H1 (cell line): ENCODE measurements around the gene ISY1.

ENCODE experiments used
- ATF3 ChIP-seq: IDR thresholded peaks from 2 replicates; pipeline ENCODE4 v1.6.1; 2011; ENCODE audit warnings: low read depth, mild to moderate bottlenecking, low read length; ENCODE audit not compliant: insufficient read depth
- CBX8 ChIP-seq: fragments of 300-800, 300-1000 bp; sonication (generic); IDR thresholded peaks from 2 replicates; pipeline ENCODE4 v1.7.1; 2016; ENCODE audit warnings: low read depth, low read length, borderline replicate concordance
- CEBPB ChIP-seq: IDR thresholded peaks from 2 replicates; pipeline ENCODE4 v1.6.1; 2012; ENCODE audit warnings: low read depth, low read length
- EZH2 ChIP-seq: fragments of 200-600 bp; sonication (generic); IDR thresholded peaks from 2 replicates; pipeline ENCODE4 v1.7.1; 2012; ENCODE audit warnings: low read depth, mild to moderate bottlenecking, moderate library complexity, low read length, inconsistent platforms; ENCODE audit not compliant: severe bottlenecking

- TF ChIP-seq EZH2, result no peak
- no peak for TF ChIP-seq CEBPB
- no peak for TF ChIP-seq CBX8
- no peak for TF ChIP-seq ATF3
Measured at GRCh38 chr3:129164500-129164899, 3.6 kb upstream of the ISY1 start.
